Caco-2 (cell line): Measurements from ENCODE around the gene KCNT2. TPM values are rescaled to one million over a fixed set of nuclear protein-coding genes. Genes with fewer than 3 reads are reported as not detected.

ENCODE experiments used
- BruUV-seq: library from RNA; stranded (reverse); fragments of 400-500 nt; replicated peaks from 2 replicates; lab custom pipeline; 2021; lab: Mats Ljungman, UMichigan
- CTCF ChIA-PET: fragments of 300-600 bp; sonication (Branson Sonifier 250); formaldehyde crosslinking; loops from one replicate; lab custom pipeline; 2022; ENCODE audit warnings: antibody characterized with exemption; lab: Charles Lee
- POLR2A ChIA-PET: fragments of 300-600 bp; sonication (Branson Sonifier 250); formaldehyde crosslinking; loops from one replicate; lab custom pipeline; 2022; ENCODE audit warnings: antibody characterized with exemption; lab: Charles Lee
- DNase-seq, 2 experiments: peaks; one replicate each; pipeline versions ENCODE4 v3.0.0 to v3.0.0-alpha.2; 2020 to 2022
- H3K27me3 ChIP-seq: replicated peaks from 2 replicates; pipeline ENCODE4 v1.6.0; 2011; ENCODE audit warnings: low read length; ENCODE audit not compliant: control insufficient read depth, insufficient read depth
- H3K36me3 ChIP-seq: 2 replicates; pipeline ENCODE4 v1.5.1; 2011; ENCODE audit warnings: low read length; ENCODE audit not compliant: control insufficient read depth, insufficient read depth
- H3K4me1 ChIP-seq: fragments of 250-450 bp; sonication (Bioruptor Pico); 2 replicates; pipeline ENCODE4 v1.5.1; 2020; ENCODE audit warnings: mild to moderate bottlenecking
- H3K4me3 ChIP-seq: 2 replicates; pipeline ENCODE4 v1.5.1; 2011; ENCODE audit warnings: low read depth, mild to moderate bottlenecking, control low read depth, low read length
- H3K9me3 ChIP-seq: fragments of 250-450 bp; sonication (Bioruptor Pico); 2 replicates; pipeline ENCODE4 v1.5.1; 2020; ENCODE audit warnings: mild to moderate bottlenecking, moderate library complexity
- H3K27ac Mint-ChIP-seq: one replicate; pipeline ENCODE4 v1.8.0; 2022; ENCODE audit warnings: mixed read lengths; ENCODE audit not compliant: unreplicated experiment
- H3K27me3 Mint-ChIP-seq: one replicate; pipeline ENCODE4 v1.8.0; 2022; ENCODE audit warnings: mixed read lengths; ENCODE audit not compliant: insufficient read depth, unreplicated experiment
- H3K36me3 Mint-ChIP-seq: one replicate; pipeline ENCODE4 v1.8.0; 2022; ENCODE audit warnings: mild to moderate bottlenecking, mixed read lengths; ENCODE audit not compliant: insufficient read depth, unreplicated experiment
- H3K4me1 Mint-ChIP-seq: one replicate; pipeline ENCODE4 v1.8.0; 2022; ENCODE audit warnings: low read depth, mixed read lengths; ENCODE audit not compliant: unreplicated experiment
- H3K4me3 Mint-ChIP-seq: one replicate; pipeline ENCODE4 v1.8.0; 2022; ENCODE audit warnings: mild to moderate bottlenecking, moderate library complexity, mixed read lengths; ENCODE audit not compliant: unreplicated experiment
- H3K9me3 Mint-ChIP-seq: one replicate; pipeline ENCODE4 v1.8.0; 2022; ENCODE audit warnings: mixed read lengths; ENCODE audit not compliant: unreplicated experiment
- intact Hi-C: fragments of 100-400 bp; cut with micrococcal nuclease; formaldehyde crosslinking; loops from one replicate; pipeline ENCODE4 v1.10.0; 2022; ENCODE audit not compliant: unreplicated experiment
- total RNA-seq: library from RNA; stranded (reverse); gene quantifications from 2 replicates; pipeline ENCODE4 v1.2.3, GENCODE V29; 2022
- TF ChIP-seq, protein P1 (sequence below), 2 experiments: fragments of 200-600 bp in 1 of 2; IDR thresholded peaks; 1 replicate in 1 of 2; 2 replicates in 1 of 2; pipeline versions ENCODE4 v1.5.1 to v1.8.0; 2011 to 2022; ENCODE audit warnings: antibody characterized with exemption in 1 of 2, control low read depth in 1 of 2, inconsistent platforms in 1 of 2, low read depth in 1 of 2, low read length in 1 of 2, mild to moderate bottlenecking in 1 of 2, moderate library complexity in 1 of 2; ENCODE audit not compliant: insufficient read depth in 1 of 2, severe bottlenecking in 1 of 2, unreplicated experiment in 1 of 2

KCNT2 gene
- total RNA-seq, 1 experiment from 2014 or later, result not detected

DNA sequence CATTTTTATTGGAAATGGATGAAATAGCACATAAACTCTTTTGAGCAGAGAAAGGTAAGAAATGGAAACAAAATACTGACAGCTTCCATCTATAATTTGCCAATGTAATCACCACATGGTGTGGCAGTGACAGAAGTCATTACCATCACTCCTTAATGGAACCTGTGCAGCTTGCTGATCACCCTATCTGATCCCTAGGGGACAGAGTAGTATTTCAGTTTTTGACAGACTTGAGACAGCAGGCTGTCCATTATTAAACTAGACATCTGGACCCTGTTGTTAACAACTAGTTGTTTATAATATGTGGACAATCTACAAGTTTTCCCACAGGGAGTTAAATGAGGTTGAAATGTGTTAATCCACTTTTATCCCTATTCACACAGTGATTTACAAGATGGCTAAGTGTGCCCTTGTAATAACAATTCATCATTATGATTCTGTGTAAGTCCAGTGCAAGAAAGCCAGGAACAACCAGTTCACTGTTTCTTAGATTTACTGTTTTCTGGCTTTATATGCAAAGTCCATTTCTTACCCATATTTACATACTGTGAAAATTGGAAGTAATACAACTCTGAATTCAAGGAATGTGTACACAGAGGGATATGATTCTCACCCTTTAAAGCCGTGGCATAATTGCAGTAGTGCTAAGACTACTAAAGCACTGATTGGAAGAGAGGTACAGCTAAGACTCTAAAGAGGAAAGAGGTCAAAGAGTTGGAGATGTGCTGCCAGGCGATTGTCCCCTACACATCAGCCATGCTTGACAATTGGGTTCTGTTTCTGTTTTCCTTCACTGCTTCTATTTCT is 9.1 kb downstream of the KCNT2 start:
- H3K27ac Mint-ChIP-seq, result no peak overlapping the region
- no peaks in the 10 kb centered on the region for H3K9me3 Mint-ChIP-seq
- no peaks in the 10 kb centered on the region for H3K36me3 Mint-ChIP-seq
- Histone ChIP-seq H3K4me1 (no peaks in the 10 kb centered on the region), H3K36me3 (no peaks in the 10 kb centered on the region), H3K9me3 (no peaks in the 10 kb centered on the region), H3K27me3 (no peaks in the 10 kb centered on the region), H3K4me3 (no peak overlapping the region)
- no peak for DNase-seq
- H3K4me3 Mint-ChIP-seq, result no peak overlapping the region
- no TSS peak for BruUV-seq
- intact Hi-C loops, result no loop called here
- CTCF ChIA-PET, result no interaction called here
- H3K27me3 Mint-ChIP-seq, result no peaks in the 10 kb centered on the region
- POLR2A ChIA-PET, result no interaction called here
- TF ChIP-seq, protein P1, sequence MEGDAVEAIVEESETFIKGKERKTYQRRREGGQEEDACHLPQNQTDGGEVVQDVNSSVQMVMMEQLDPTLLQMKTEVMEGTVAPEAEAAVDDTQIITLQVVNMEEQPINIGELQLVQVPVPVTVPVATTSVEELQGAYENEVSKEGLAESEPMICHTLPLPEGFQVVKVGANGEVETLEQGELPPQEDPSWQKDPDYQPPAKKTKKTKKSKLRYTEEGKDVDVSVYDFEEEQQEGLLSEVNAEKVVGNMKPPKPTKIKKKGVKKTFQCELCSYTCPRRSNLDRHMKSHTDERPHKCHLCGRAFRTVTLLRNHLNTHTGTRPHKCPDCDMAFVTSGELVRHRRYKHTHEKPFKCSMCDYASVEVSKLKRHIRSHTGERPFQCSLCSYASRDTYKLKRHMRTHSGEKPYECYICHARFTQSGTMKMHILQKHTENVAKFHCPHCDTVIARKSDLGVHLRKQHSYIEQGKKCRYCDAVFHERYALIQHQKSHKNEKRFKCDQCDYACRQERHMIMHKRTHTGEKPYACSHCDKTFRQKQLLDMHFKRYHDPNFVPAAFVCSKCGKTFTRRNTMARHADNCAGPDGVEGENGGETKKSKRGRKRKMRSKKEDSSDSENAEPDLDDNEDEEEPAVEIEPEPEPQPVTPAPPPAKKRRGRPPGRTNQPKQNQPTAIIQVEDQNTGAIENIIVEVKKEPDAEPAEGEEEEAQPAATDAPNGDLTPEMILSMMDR (IDR thresholded peaks at IDR 0.05; ENCODE audit: insufficient read depth in 1 of 2, low read depth in 1 of 2, low read length in 1 of 2, severe bottlenecking in 1 of 2, unreplicated experiment in 1 of 2), result no peak
- no peaks in the 10 kb centered on the region for H3K4me1 Mint-ChIP-seq

- intact Hi-C loops, result no loop called here
- DNase-seq, result no peak
- TF ChIP-seq, protein P1 (IDR thresholded peaks at IDR 0.05; ENCODE audit: insufficient read depth in 1 of 2, low read depth in 1 of 2, low read length in 1 of 2, severe bottlenecking in 1 of 2, unreplicated experiment in 1 of 2), result no peak
- BruUV-seq, result no TSS peak
- Histone ChIP-seq H3K4me3 (no peak overlapping the region), H3K36me3 (no peaks in the 10 kb centered on the region), H3K27me3 (no peaks in the 10 kb centered on the region), H3K4me1 (no peaks in the 10 kb centered on the region), H3K9me3 (no peaks in the 10 kb centered on the region)
- no peaks in the 10 kb centered on the region for H3K4me1 Mint-ChIP-seq
- POLR2A ChIA-PET, result no interaction called here
- CTCF ChIA-PET, result no interaction called here
- no peaks in the 10 kb centered on the region for H3K27me3 Mint-ChIP-seq
- H3K27ac Mint-ChIP-seq, result no peak overlapping the region
- H3K9me3 Mint-ChIP-seq, result no peaks in the 10 kb centered on the region
- H3K4me3 Mint-ChIP-seq, result no peak overlapping the region
- no peaks in the 10 kb centered on the region for H3K36me3 Mint-ChIP-seq
Observed at GRCh38 chr1:196594700-196595099, 13.5 kb downstream of the KCNT2 start.

GRCh38 chr1:196593955-196594354 is 14.3 kb downstream of the KCNT2 start:
- Histone ChIP-seq H3K9me3 (no peaks in the 10 kb centered on the region), H3K4me1 (no peaks in the 10 kb centered on the region), H3K4me3 (no peak overlapping the region), H3K27me3 (no peaks in the 10 kb centered on the region), H3K36me3 (no peaks in the 10 kb centered on the region)
- Mint-ChIP-seq H3K27ac (no peak overlapping the region), H3K36me3 (no peaks in the 10 kb centered on the region), H3K9me3 (no peaks in the 10 kb centered on the region), H3K4me3 (no peak overlapping the region), H3K27me3 (no peaks in the 10 kb centered on the region), H3K4me1 (no peaks in the 10 kb centered on the region)
- TF ChIP-seq, protein P1 (IDR thresholded peaks at IDR 0.05; ENCODE audit: insufficient read depth in 1 of 2, low read depth in 1 of 2, low read length in 1 of 2, severe bottlenecking in 1 of 2, unreplicated experiment in 1 of 2), result no peak
- CTCF ChIA-PET, result no interaction called here
- no TSS peak for BruUV-seq
- no peak for DNase-seq
- POLR2A ChIA-PET, result no interaction called here
- intact Hi-C loops, result no loop called here
